Measurements from ENCODE around the gene SAPCD2.

GRCh38 chr9:137084526-137084925 is 14.2 kb upstream of the SAPCD2 start:
- TF ChIP-seq POLR2AphosphoS5 (IDR thresholded peaks at IDR 0.05; ENCODE audit: low read depth, low read length), result 0 out of 2 replicates have a peak, but pooled peaks have one; percentile 29
- no peak for TF ChIP-seq CTCF (IDR thresholded peaks at IDR 0.05)
- no peak for TF ChIP-seq SIN3A (IDR thresholded peaks at IDR 0.05; ENCODE audit: borderline replicate concordance, insufficient read depth, low read depth, low read length)
